AG04449 (cell line): ENCODE measurements around the gene ADIG.

Experiments
- CTCF ChIA-PET: fragments of 350-600 bp; formaldehyde crosslinking; extraction: SDS; loops from one replicate; lab custom pipeline; 2021; ENCODE audit warnings: antibody characterized with exemption; lab: Yijun Ruan, JAX
- POLR2A ChIA-PET: fragments of 400-600, 350-600 bp; formaldehyde crosslinking; extraction: SDS; loops from one replicate; lab custom pipeline; 2020; ENCODE audit warnings: antibody characterized with exemption, inconsistent platforms; lab: Yijun Ruan, JAX
- DNase-seq: peaks from one replicate; pipeline ENCODE4 v3.0.0-alpha.2; 2010; ENCODE audit warnings: low read depth, low spot score
- H3K4me3 ChIP-seq: 2 replicates; pipeline ENCODE4 v1.5.1; 2011; ENCODE audit warnings: low read depth, mild to moderate bottlenecking, control low read depth, low read length
- CTCF ChIP-seq: IDR thresholded peaks from one replicate; pipeline ENCODE4 v1.5.1; 2011; ENCODE audit warnings: mild to moderate bottlenecking, moderate library complexity, low read length, control low read depth, inconsistent platforms; ENCODE audit not compliant: insufficient read depth; ENCODE audit errors: missing control alignments

ADIG gene

GRCh38 chr20:38631155-38632022 is 50.4 kb downstream of the ADIG start:
- no peak overlapping the region for H3K4me3 ChIP-seq
- DNase-seq = no peak
- POLR2A ChIA-PET = no interaction called here

GRCh38 chr20:38633577-38634093 is 52.6 kb downstream of the ADIG start:
- ChIA-PET CTCF (interaction anchor here (0.8 to 3.9 kb wide), 15 partner anchors 8 to 415 kb away, joined by 3 to 33 read pairs (median 3); no protein-coding TSS in a partner anchor), POLR2A (no interaction called here)
- DNase-seq = no peak
- no peak overlapping the region for H3K4me3 ChIP-seq
- TF ChIP-seq CTCF = peak; percentile 88

More at GRCh38 chr20:38631155-38632022, 50.4 kb downstream of the ADIG start:
- no peak for TF ChIP-seq CTCF
- CTCF ChIA-PET = interaction anchor here (3.9 kb wide), 1 partner anchor 120 kb away, joined by 33 read pairs; no protein-coding TSS in a partner anchor

GRCh38 chr20:38635721-38636288 is 54.8 kb downstream of the ADIG start:
- ChIA-PET POLR2A (no interaction called here), CTCF (interaction anchor here (0.9 to 3.9 kb wide), 4 partner anchors 10 to 176 kb away, joined by 3 to 33 read pairs (median 10); no protein-coding TSS in a partner anchor)
- H3K4me3 ChIP-seq = no peak overlapping the region
- no peak for TF ChIP-seq CTCF
- no peak for DNase-seq
